ENCODE results near the gene HOXA4.

DNA sequence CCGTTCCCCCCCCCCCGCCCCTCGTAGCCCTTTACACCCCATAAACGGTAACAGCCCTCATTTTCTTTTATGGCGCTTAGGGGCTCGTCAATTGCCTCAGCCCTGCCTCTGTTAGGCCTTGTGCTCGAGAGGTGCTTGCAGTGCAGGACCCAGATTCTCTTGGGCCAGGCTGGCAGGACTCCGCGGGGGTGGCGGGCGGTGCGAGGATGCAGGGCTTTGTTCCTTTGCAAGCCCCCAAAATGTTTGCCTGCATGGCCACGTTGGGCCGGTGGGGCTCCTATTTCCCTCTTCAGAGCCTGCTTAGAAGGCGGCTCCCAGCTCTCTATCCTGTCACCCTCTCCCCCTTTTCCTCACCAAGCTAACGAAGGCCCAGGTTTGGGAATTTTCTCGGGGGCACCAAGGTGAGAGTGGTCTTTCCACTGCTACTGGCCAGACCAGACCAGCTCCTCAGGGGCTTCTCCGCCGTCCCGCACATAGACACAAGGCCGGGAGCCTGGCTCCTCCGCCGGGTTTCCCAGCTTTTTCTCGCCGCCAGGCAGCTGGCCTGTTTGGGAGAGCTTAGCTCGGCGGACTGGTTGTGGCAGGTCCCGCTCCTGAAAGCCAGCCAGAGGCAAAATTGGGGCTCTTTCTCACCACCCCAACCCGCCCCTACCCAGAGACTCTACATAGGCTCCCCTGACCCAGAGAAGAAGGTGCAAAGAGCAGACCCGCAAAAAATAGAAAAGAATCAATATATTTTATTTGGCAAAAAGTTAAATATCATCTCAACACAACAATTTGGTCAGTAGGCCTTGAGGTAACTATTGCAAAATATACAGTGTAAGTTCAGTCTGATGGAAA is 31.4 kb upstream of the HOXA4 start:
- no peak for TF ChIP-seq POLR2A (IDR thresholded peaks at IDR 0.05)
- TF ChIP-seq, protein P1, sequence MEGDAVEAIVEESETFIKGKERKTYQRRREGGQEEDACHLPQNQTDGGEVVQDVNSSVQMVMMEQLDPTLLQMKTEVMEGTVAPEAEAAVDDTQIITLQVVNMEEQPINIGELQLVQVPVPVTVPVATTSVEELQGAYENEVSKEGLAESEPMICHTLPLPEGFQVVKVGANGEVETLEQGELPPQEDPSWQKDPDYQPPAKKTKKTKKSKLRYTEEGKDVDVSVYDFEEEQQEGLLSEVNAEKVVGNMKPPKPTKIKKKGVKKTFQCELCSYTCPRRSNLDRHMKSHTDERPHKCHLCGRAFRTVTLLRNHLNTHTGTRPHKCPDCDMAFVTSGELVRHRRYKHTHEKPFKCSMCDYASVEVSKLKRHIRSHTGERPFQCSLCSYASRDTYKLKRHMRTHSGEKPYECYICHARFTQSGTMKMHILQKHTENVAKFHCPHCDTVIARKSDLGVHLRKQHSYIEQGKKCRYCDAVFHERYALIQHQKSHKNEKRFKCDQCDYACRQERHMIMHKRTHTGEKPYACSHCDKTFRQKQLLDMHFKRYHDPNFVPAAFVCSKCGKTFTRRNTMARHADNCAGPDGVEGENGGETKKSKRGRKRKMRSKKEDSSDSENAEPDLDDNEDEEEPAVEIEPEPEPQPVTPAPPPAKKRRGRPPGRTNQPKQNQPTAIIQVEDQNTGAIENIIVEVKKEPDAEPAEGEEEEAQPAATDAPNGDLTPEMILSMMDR (IDR thresholded peaks at IDR 0.05): no peak

All from body of pancreas (tissue), 4 donors.